ENCODE results near the gene UNC5B.

The UNC5B gene

GRCh38 chr10:71239946-71240795, 27.8 kb downstream of the UNC5B start:
- no peak for DNase-seq

- DNase-seq: no peak
These were observed 28.9 kb downstream of the UNC5B start for GRCh38 chr10:71241114-71241829.

GRCh38 chr10:71241830-71242621, 29.7 kb downstream of the UNC5B start:
- DNase-seq: no peak

- DNase-seq: no peak
These were observed 30.2 kb downstream of the UNC5B start for GRCh38 chr10:71242622-71243009.

GRCh38 chr10:71243756-71244395, 31.5 kb downstream of the UNC5B start:
- no peak for DNase-seq

- DNase-seq: no peak
These were observed 32.4 kb downstream of the UNC5B start for GRCh38 chr10:71244431-71245419.

GRCh38 chr10:71245420-71246325, 33.3 kb downstream of the UNC5B start:
- no peak for DNase-seq

- no peak for DNase-seq
These were observed 34.4 kb downstream of the UNC5B start for GRCh38 chr10:71246591-71247413.

GRCh38 chr10:71247414-71247705, 35.0 kb downstream of the UNC5B start:
- DNase-seq: no peak

- no peak for DNase-seq
These were observed 35.4 kb downstream of the UNC5B start for GRCh38 chr10:71247804-71248203.

- DNase-seq: no peak
These were observed 35.8 kb downstream of the UNC5B start for GRCh38 chr10:71248210-71248609.

GRCh38 chr10:71249996-71250395, 37.6 kb downstream of the UNC5B start:
- no peak for DNase-seq

GRCh38 chr10:71250405-71250804, 38.0 kb downstream of the UNC5B start:
- no peak for DNase-seq

- DNase-seq: no peak
These were observed 38.5 kb downstream of the UNC5B start for GRCh38 chr10:71250842-71251241.

- no peak for DNase-seq
These were observed 38.9 kb downstream of the UNC5B start for GRCh38 chr10:71251319-71251718.

GRCh38 chr10:71252220-71252619, 39.9 kb downstream of the UNC5B start:
- no peak for DNase-seq

GRCh38 chr10:71253981-71254818, 41.8 kb downstream of the UNC5B start:
- DNase-seq: no peak

- DNase-seq: no peak
These were observed 42.6 kb downstream of the UNC5B start for GRCh38 chr10:71254834-71255549.

GRCh38 chr10:71255550-71255807, 43.1 kb downstream of the UNC5B start:
- DNase-seq: no peak
